PFSK-1 (cell line): ENCODE measurements around the gene RTN4RL1.

ENCODE experiments used
- FOXP2 ChIP-seq: optimal IDR thresholded peaks from 2 replicates; pipeline ENCODE3; 2011; ENCODE audit warnings: borderline replicate concordance, control low read depth, inconsistent platforms; ENCODE audit not compliant: insufficient read depth; ENCODE audit errors: extremely low read length, extremely low read depth
- POLR2AphosphoS5 ChIP-seq: IDR thresholded peaks from 2 replicates; pipeline ENCODE4 v1.6.1; 2012; ENCODE audit warnings: low read depth, mild to moderate bottlenecking, control low read depth, low read length, moderate library complexity
- SIN3A ChIP-seq: IDR thresholded peaks from 2 replicates; pipeline ENCODE4 v1.6.1; 2012; ENCODE audit warnings: mild to moderate bottlenecking, low read length, moderate library complexity, borderline replicate concordance; ENCODE audit not compliant: insufficient read depth
- TAF1 ChIP-seq: IDR thresholded peaks from 2 replicates; pipeline ENCODE4 v1.6.1; 2012; ENCODE audit warnings: low read length, control low read depth, borderline replicate concordance; ENCODE audit not compliant: insufficient read depth
- TF ChIP-seq, protein P1 (sequence below), 2 experiments: IDR thresholded peaks; 2 replicates each; pipeline versions ENCODE4 v1.6.1 to v1.8.0; 2011 to 2012; ENCODE audit warnings: low read depth in 2 of 2, low read length in 2 of 2, control low read depth in 1 of 2, inconsistent platforms in 1 of 2, mild to moderate bottlenecking in 1 of 2, moderate library complexity in 1 of 2; ENCODE audit not compliant: insufficient read depth in 1 of 2

The RTN4RL1 gene

DNA sequence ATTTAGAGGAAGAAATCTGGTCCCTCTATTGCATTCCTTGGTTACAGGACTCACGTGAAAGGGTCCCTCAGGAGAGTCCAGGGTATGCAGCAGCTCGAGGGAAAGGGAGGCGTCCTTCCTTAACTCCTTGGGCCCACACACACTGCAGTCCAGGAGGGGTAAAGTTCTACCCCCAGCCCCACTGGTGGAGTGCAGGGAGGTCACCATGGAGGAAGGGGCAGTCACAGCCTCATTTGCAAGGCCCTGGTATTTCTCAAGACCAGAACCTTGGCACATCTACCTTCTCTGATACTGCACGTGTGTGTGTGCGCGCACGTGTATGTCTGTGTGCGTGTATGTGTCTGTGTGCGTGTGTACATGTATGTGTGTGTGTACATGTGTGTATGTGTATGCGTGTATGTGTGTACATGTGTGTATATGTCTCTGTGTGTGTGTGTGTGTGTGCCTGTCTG is 40.8 kb upstream of the RTN4RL1 start:
- TF ChIP-seq TAF1: no peak
- TF ChIP-seq POLR2AphosphoS5: no peak

DNA sequence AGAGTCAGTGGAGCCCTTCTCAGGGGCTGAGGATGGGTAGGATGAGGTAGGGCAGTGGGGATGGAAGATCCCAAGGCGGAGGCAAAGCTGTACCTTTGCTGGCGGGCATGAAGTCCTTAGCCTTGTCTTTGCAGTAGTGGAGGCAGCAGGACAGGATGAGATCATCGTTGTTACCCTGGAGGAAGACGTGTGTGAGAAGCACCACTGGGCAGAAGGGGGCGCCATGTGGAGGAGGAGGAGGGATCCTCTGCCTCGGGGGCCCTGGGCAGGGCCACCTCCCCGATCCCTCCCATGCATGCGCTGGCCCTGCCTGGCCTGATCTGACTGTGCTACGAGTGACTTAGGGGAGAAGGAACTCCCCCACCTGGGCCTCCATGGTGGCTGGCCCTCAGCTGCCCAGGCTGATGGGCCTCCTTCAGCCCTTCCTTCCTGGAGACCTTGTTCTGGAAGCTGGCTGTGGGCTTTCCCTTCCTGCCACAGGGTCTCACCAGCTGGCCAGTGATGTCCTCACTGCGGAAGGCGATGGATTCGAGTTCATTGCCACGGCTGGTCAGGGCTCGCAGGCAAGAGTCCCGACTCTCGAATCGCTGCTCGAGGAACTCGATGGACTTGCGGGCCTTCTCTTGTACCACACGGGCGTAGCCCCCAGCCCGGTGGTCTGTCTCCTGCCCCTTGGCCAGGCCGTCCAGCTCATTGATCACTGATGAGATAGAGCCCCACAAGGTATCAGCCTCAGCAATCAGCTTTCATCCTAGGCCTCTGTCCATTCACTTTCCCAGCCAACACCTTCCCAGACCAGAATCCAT is 40.0 kb upstream of the RTN4RL1 start:
- TF ChIP-seq TAF1 (no peak), POLR2AphosphoS5 (0 out of 2 replicates have a peak, but pooled peaks have one; percentile 38), FOXP2 (peak; percentile 52), SIN3A (no peak)
- TF ChIP-seq, protein P1, sequence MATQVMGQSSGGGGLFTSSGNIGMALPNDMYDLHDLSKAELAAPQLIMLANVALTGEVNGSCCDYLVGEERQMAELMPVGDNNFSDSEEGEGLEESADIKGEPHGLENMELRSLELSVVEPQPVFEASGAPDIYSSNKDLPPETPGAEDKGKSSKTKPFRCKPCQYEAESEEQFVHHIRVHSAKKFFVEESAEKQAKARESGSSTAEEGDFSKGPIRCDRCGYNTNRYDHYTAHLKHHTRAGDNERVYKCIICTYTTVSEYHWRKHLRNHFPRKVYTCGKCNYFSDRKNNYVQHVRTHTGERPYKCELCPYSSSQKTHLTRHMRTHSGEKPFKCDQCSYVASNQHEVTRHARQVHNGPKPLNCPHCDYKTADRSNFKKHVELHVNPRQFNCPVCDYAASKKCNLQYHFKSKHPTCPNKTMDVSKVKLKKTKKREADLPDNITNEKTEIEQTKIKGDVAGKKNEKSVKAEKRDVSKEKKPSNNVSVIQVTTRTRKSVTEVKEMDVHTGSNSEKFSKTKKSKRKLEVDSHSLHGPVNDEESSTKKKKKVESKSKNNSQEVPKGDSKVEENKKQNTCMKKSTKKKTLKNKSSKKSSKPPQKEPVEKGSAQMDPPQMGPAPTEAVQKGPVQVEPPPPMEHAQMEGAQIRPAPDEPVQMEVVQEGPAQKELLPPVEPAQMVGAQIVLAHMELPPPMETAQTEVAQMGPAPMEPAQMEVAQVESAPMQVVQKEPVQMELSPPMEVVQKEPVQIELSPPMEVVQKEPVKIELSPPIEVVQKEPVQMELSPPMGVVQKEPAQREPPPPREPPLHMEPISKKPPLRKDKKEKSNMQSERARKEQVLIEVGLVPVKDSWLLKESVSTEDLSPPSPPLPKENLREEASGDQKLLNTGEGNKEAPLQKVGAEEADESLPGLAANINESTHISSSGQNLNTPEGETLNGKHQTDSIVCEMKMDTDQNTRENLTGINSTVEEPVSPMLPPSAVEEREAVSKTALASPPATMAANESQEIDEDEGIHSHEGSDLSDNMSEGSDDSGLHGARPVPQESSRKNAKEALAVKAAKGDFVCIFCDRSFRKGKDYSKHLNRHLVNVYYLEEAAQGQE (IDR thresholded peaks at IDR 0.05; ENCODE audit: insufficient read depth in 1 of 2, low read depth in 2 of 2, low read length in 2 of 2): no peak

DNA sequence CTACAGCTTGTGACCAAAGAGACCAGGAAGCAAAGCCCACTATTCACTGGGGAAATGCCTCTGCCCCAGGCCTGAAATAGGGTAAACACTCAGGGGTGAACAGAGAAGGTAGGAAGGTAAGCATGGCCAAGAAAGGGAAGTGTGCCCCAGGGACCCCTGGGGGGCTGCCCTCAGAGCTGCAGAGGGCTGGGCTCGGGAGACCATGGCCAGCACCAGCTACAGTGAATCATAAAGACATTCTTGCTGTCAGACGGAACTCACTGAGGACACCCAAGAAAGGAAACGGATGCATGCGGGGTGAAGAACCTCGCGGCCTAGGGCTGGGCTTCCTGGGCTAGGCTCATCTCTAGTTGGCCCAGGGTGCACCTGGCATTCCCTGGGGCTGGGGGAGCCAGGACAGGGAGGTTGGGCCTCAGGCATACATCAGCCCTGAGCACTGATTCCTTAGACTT is 39.4 kb upstream of the RTN4RL1 start:
- TF ChIP-seq TAF1 (no peak), SIN3A (no peak), POLR2AphosphoS5 (no peak), FOXP2 (no peak)
- TF ChIP-seq, protein P1 (IDR thresholded peaks at IDR 0.05; ENCODE audit: insufficient read depth in 1 of 2, low read depth in 2 of 2, low read length in 2 of 2): no peak

DNA sequence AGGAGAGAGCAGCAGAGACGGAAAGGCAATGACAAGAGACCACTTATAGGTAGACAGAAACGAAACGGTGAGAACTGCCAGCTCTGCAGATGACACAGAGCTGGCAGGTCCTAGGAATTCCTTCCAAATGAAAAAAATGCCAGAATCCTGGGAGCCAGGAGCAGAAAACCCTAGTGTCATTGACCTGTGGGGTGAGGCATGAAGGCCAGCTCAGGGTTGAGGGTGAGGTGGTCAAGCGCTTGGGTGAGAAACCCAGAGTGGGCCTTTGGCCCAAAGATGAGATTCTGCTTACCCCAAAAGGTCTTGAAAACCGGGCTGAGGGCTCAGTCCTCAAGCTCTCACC is 39.0 kb upstream of the RTN4RL1 start:
- TF ChIP-seq FOXP2: no peak
- no peak for TF ChIP-seq TAF1
- no peak for TF ChIP-seq POLR2AphosphoS5
- TF ChIP-seq, protein P1 (IDR thresholded peaks at IDR 0.05; ENCODE audit: insufficient read depth in 1 of 2, low read depth in 2 of 2, low read length in 2 of 2): no peak
- TF ChIP-seq SIN3A: no peak

DNA sequence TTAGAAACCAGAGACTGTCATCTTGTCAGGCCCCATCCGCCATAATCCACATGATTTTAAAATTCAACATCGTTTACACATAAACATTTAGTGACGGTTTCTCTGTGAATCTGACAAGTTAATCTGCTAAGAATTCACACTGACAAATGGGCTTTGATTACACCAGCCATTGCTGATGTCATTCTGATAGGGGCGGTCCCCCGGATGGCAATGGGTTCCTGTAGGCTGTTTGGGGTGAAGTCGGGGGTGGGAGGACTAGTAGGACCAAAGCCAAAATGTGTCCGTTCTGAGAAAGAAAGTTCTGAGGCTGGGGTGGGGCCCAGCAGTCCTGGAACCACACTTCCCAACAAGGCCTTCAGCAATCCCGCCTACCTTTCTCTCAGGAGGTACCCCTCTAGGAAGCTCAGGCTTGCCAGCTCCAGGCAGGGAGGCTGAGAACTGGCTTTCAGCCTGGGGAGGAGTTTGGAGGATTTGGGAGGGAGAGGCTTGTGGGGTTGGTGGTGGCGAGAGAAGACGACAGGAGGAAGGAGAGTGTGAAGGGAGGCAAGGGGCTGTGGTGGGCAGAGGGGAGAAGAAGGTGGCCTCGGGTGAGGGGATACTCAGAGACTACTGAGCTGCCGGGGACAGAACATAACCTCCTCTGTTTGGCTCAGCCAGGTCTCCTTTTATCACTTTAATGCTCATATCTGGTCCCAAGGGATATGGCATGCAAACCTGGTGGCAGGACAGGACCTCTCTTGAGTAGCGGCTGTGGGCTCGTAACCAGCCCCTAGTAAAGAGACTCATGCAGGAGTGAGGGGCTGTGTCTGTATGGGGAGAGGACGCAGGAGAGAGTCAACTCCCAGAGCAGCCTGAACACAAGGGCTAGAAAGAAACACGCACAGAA is 38.4 kb upstream of the RTN4RL1 start:
- TF ChIP-seq FOXP2 (no peak), TAF1 (no peak), POLR2AphosphoS5 (no peak; the same call in 1 of the 2 replicates), SIN3A (no peak)
- TF ChIP-seq, protein P1 (IDR thresholded peaks at IDR 0.05; ENCODE audit: insufficient read depth in 1 of 2, low read depth in 2 of 2, low read length in 2 of 2): no peak
